Kidney epithelial cell (primary cell): ENCODE results near the gene MAP7D2. TPM values are rescaled to one million over a fixed set of nuclear protein-coding genes. Genes with fewer than 3 reads are reported as not detected.

Experiments
- DNase-seq: peaks from one replicate; pipeline ENCODE4 v3.0.0-alpha.2; 2010; ENCODE audit warnings: low read depth
- H3K27me3 ChIP-seq: 2 replicates; pipeline ENCODE4 v1.6.0; 2011; ENCODE audit warnings: low read length; ENCODE audit not compliant: control insufficient read depth, insufficient read depth
- H3K36me3 ChIP-seq: 2 replicates; pipeline ENCODE4 v1.5.1; 2011; ENCODE audit warnings: low read length; ENCODE audit not compliant: control insufficient read depth, insufficient read depth
- H3K4me3 ChIP-seq: 2 replicates; pipeline ENCODE4 v1.5.1; 2011; ENCODE audit warnings: low read depth, mild to moderate bottlenecking, control low read depth, low read length
- total RNA-seq: library from RNA; depleted of rRNA; stranded (reverse); fragments of >200 nt; gene quantifications from 2 replicates; pipeline ENCODE4 v1.2.3, GENCODE V29; 2015
- TF ChIP-seq, protein P1 (sequence below): IDR thresholded peaks from 2 replicates; pipeline ENCODE4 v1.5.1; 2011; ENCODE audit warnings: mild to moderate bottlenecking, moderate library complexity, low read length, control low read depth, inconsistent platforms; ENCODE audit not compliant: insufficient read depth, poor library complexity, severe bottlenecking

The MAP7D2 gene
- total RNA-seq, 1 donor from 2014 or later: 2.0 TPM

DNA sequence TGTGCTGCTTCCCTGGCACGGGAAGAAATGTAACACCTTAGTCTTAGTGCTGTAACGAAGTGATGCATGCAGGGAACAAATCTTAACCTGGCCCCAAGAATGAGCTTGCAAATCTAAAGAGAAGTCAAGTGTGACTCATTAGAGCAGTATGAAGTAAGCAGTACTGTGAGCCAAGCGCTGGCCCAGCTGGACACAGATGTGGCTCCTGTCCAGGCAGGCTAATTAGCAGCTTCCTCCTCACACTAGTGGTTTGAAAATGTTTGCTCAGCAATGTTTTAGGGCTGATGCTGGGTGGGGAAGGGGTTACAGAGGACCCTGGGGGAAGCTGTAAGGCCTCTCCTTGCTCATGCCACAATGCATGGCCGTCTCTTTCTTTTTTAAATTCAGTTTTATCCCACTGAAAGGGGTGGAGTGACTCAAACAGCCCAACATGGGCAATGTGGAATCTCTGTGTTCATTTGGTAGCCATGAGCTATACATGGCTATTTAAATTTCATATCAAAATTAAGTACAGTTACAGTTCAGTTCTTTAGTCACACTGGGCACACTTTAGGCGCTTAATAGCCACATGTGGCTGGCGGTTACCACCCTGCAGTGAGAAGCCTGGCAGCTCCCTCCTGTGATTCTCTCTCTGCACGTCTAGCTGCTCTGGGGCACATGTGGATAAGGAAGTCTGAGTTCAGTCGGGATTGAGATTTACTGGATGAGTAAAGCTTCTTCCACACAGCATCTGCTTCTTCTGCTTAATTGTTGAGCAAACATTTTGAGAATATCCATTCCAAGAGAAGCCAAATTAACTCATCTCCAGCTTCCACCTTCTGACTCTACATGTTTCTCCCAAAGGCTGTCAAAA is 48.8 kb downstream of the MAP7D2 start:
- TF ChIP-seq, protein P1, sequence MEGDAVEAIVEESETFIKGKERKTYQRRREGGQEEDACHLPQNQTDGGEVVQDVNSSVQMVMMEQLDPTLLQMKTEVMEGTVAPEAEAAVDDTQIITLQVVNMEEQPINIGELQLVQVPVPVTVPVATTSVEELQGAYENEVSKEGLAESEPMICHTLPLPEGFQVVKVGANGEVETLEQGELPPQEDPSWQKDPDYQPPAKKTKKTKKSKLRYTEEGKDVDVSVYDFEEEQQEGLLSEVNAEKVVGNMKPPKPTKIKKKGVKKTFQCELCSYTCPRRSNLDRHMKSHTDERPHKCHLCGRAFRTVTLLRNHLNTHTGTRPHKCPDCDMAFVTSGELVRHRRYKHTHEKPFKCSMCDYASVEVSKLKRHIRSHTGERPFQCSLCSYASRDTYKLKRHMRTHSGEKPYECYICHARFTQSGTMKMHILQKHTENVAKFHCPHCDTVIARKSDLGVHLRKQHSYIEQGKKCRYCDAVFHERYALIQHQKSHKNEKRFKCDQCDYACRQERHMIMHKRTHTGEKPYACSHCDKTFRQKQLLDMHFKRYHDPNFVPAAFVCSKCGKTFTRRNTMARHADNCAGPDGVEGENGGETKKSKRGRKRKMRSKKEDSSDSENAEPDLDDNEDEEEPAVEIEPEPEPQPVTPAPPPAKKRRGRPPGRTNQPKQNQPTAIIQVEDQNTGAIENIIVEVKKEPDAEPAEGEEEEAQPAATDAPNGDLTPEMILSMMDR: no peak
- Histone ChIP-seq H3K36me3 (no peaks in the 10 kb centered on the region), H3K4me3 (no peak overlapping the region), H3K27me3 (no peaks in the 10 kb centered on the region)
- peak; percentile 76 for DNase-seq

DNA sequence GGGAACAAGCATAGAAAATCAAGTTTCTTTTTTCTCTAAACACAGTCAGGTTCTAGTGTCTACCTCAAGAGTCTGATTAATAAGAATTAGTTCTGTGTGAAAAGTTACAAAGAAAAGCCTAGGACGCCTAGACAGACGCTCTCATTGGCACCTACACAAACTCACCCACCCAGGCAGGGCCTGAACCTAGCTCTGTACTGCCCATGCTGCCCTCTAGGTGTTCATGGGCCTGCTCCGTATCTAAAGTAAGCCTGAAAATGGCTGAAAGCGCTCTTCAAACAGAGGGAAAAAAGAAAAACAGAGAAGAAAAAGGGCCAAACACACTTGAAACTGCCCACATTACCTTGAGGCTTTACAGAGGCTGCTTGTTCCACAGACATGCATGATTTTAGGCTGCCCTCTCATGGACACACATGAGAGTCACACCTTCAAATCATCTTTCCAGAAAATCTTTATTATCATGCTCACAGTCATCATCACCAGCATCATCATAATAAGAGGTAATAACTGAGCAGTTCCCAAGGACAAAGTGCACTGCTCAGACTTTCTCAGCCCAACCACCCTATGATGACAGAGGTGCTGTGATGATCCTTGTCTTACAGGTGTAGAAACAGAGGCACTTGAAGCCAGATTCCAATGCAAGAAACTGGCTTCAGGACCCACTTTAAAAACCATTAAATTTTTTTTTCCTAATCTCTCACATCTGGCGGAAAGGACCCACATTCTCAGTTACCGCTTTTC is 49.6 kb downstream of the MAP7D2 start:
- TF ChIP-seq, protein P1: peak; percentile 58
- DNase-seq: no peak
- H3K4me3 ChIP-seq: no peak overlapping the region
- H3K36me3 ChIP-seq: no peaks in the 10 kb centered on the region
- no peaks in the 10 kb centered on the region for H3K27me3 ChIP-seq

DNA sequence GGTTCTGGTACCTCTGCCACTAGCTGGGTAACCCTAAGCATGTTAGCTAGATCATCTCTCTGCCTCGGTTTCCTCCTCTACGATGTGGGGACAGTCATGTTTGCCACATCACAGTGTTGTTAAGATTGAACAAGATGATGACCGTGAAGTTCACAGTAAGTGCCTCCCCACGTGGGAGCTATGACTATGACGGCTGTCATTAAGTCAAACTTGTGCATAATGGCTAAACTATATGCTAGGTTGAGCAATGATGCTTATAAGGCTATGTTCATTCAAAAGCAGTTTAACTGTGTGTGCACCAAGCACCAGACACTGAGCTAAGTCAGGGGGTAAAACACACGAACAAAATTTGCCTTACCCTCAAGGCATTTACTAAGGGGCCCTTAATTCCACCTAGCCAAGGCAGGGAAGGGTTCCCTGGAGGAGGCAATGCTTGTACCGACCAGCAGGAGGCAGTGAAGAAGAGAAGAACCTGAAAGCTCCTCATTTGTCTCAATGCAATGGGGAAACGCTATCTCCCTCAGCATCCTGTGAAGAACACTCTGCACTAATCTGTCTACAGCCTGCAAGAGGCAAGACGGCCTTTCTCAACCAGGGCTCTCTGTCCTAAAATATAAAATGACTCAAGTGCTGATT is 52.9 kb downstream of the MAP7D2 start:
- Histone ChIP-seq H3K27me3 (no peaks in the 10 kb centered on the region), H3K36me3 (no peaks in the 10 kb centered on the region), H3K4me3 (no peak overlapping the region)
- TF ChIP-seq, protein P1: peak; percentile 23
- DNase-seq: no peak

DNA sequence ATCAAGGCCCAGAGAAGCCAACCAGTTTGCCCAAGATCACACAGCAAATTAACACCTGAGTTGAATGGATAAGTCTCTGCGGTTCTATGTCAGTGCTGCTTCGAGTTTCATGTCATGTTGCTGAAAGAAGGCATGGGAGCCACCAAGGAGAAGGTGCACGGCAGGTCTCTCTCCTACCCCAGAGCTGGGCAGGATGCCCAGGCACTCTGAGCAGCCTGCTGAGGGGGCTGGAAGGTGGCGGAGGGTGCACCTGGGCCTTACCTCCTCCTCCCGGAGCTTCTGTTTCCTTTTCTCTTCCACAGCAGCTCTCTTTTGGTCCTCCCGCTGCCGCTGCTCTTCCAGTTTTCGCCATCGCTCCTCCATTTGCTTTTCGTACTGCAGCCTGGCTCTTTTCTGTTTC is 53.6 kb downstream of the MAP7D2 start:
- TF ChIP-seq, protein P1: no peak

DNA sequence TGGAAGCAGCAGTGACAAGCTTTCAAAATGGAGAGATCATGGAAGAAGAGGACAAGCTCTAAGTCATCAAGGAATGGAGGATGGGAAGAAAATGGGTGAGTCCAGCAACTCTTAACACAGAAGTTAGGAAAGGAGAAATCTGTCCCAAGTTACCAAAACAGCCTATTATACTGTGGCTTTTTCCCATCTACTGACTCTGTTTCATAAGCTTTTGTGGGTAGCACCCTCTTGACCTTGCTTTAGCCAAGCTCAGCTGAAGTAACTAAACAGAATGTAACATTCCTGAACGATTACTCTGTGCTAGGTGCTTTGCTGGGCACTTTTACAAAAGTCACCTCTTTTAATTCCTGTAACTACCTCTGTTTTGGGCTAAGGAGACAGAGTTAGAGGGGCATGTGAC is 54.9 kb downstream of the MAP7D2 start:
- Histone ChIP-seq H3K36me3 (no peaks in the 10 kb centered on the region), H3K4me3 (no peak overlapping the region), H3K27me3 (no peaks in the 10 kb centered on the region)
- TF ChIP-seq, protein P1: no peak
- DNase-seq: peak; percentile 52

More for the DNA sequence above, 53.6 kb downstream of the MAP7D2 start:
- Histone ChIP-seq H3K27me3 (no peaks in the 10 kb centered on the region), H3K4me3 (no peak overlapping the region), H3K36me3 (no peaks in the 10 kb centered on the region)
- no peak for DNase-seq
